NCI-H226 (cell line): ENCODE results near the gene NUCB1.

ENCODE experiments used
- DNase-seq: peaks from one replicate; pipeline ENCODE4 v3.0.0-alpha.2; 2015

NUCB1 gene

DNA sequence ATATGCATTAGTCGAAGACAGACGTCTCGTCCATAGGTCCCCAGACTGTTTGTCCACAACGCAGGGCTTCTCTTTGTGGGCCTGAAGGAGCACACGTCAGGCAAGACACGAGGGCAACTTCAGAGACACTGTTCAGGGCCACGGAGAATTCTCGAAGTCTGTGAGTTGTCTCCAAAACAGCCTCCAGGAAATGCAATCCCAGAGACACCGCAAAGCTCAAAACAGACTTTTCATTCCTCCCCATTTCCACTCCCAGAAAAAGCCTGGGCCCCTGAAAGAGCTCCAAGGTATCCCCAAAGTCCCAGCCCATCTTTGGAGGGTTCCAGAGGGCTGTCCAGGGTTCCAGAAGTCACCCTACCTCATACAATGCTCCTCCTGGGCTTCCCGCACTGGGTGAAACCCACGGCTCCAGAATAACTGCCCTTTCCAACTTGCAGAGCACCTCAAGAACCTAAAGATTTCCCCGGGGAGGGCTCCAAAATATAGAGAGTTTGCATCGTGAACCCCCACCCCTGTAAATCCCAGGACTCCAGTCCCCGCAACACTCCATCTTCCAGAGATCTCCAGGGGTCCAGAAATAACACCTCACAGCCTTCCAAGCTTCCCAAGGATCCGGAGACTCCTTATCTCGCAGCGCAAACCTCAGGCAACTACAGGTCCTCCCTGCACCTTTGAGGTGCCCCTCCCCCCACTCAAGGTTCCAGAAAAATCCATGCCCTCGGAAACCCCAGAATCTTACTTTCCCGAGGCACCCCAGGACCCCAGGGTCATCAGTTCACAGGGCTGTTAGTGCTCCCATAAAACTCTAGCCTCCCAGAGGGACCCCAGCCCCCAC is 64.3 kb downstream of the NUCB1 start:
- peak; percentile 63 for DNase-seq

DNA sequence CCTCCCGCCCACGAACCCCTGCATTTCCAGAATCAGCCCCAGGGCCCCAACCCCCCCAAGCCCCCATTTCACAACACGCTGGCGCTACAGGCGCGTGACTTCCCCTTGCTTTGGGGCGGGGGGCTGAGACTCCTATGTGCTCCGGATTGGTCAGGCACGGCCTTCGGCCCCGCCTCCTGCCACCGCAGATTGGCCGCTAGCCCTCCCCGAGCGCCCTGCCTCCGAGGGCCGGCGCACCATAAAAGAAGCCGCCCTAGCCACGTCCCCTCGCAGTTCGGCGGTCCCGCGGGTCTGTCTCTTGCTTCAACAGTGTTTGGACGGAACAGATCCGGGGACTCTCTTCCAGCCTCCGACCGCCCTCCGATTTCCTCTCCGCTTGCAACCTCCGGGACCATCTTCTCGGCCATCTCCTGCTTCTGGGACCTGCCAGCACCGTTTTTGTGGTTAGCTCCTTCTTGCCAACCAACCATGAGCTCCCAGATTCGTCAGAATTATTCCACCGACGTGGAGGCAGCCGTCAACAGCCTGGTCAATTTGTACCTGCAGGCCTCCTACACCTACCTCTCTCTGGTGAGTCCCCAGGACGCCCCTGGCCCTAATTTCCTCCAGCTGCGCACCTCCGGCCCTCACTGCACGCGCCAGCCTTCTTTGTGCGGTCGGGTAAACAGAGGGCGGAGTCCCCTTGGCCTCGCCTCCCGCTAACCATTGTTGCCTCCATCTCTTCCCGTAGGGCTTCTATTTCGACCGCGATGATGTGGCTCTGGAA is 65.1 kb downstream of the NUCB1 start, which contains the start of gene FTL:
Gene FTL, plus strand, starts transcription at position 270 of the 766 bp plus-strand sequence. Its CDS starts 199 bp downstream, at position 469.
- peak; percentile 94 for DNase-seq

DNA sequence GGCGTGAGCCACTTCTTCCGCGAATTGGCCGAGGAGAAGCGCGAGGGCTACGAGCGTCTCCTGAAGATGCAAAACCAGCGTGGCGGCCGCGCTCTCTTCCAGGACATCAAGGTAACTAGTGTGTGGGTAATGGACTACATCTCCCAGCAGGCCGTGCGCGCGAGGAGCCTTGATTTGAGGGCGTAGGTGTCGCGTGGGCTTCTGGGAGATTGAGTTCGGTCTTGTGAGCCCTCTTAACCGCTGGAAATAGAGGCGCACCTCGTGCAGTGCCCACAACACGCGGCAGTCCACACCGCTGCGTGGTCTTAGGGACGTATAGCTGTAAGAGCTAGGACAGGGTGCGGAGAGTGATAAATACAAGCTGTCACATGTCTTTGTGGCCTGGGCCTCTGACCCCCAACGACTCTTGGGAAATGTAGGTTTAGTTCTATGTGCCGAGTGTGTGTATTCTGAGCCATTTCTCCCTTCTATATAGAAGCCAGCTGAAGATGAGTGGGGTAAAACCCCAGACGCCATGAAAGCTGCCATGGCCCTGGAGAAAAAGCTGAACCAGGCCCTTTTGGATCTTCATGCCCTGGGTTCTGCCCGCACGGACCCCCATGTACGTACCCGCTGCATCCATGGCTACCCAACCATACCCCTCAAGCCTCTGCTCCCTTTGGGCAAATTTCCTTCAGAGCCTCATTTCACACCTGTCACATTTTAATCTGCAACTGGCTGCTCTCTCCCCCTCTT is 65.9 kb downstream of the NUCB1 start:
- DNase-seq = peak; percentile 67

DNA sequence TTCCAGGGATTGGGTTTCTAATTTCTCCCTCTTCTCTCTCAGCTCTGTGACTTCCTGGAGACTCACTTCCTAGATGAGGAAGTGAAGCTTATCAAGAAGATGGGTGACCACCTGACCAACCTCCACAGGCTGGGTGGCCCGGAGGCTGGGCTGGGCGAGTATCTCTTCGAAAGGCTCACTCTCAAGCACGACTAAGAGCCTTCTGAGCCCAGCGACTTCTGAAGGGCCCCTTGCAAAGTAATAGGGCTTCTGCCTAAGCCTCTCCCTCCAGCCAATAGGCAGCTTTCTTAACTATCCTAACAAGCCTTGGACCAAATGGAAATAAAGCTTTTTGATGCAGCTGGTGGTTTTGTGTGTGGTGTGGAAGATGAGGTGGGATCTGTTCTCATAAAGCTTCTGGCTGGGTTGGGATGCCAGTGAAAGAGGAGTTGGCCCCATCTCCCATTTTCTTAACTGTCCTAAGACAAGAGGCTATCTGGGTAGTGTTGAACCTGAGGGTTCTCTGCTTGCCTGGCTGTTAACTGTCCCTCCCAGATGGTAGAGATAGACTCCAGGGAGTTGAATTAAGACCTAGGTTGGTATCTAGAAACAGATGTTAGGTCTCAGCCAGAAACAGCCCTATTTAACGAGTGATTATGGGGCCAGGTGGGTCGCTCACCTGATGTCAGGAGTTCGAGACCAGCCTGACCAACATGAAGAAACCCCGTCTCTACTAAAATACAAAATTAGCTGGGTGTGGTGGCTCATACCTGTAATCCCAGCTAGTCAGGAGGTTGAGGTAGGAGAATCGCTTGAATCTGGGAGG is 66.6 kb downstream of the NUCB1 start:
- DNase-seq = no peak

DNA sequence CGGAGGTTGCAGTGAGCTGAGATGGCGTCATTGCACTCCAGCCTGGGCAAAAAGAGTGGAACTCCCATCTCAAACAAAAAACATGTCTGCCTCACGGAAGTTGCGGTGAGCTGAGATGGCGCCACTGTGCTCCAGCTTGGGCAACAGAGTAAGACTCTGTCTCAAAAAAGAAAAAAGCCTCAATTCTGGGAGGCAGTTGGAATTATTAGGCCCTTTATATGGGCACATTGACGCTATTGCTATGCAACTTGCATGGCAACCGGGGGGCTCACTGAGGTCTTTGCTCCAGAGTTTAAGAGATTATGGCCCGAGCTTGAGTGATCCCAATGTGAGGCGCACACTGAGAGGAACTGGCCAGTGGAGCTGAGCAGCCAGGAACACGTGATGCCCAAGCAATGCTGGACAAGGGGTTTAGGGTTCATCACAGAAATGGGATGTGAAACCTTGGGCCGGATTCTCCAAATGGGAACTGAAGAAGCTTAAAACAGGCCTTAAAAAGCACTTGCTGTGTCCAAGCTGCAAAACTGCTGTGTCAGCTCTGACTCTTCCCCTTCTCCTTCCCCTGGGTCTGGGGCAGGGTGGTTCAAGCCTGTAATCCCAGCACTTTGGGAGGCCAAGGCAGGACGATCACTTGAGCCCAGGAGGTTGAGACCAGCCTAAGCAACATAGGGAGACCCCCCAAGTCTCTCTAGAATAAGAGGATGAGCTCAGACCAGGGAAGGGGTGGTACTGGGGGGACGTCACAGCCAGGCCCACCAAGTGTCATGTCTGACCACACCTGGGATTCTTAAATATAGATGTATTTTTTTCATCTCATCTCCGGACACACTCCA is 67.5 kb downstream of the NUCB1 start:
- DNase-seq = peak; percentile 36

DNA sequence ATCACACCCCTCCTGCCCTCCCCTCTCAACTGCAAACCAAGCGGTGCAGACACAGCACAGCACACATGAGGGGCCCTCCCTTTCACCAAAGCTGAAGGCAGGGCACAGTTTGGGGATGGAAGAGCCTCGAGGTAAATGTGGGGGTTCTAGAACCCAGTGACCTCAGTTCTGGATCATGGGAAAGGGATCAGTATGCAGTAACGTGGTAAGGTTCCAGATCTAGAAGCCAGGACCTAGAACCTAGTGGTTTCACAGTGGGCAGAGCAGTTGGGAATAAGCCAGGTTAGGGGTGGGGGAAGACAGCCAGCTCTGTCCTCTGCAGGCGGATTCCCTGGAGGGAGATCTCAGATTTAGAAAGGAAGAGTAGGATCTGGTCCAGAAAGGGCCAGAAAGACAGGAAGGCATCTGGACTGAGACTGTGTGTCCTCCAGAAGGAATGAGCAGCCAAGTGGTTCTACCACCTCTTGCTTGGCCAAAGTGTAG is 68.1 kb downstream of the NUCB1 start:
- DNase-seq = no peak

DNA sequence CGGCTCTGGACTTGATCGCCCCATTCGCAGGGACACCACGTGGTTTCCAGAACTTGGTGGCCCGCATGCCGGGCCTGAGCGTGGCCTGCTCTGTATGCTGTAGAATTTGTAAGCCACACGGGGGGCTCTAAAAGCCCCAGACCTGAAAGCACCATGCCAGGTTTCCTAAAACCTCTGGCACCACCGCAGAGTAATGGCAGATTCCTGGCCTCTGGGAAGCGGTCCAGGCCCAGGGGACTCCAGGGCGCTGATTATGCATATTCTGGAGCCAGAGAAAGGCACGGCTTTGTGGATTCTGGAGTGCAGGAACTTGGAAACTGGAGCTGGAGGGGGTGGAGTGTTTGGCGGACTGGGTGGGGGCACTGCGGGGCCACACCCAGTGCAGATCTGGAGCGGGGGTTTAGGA is 68.7 kb downstream of the NUCB1 start:
- DNase-seq = no peak

DNA sequence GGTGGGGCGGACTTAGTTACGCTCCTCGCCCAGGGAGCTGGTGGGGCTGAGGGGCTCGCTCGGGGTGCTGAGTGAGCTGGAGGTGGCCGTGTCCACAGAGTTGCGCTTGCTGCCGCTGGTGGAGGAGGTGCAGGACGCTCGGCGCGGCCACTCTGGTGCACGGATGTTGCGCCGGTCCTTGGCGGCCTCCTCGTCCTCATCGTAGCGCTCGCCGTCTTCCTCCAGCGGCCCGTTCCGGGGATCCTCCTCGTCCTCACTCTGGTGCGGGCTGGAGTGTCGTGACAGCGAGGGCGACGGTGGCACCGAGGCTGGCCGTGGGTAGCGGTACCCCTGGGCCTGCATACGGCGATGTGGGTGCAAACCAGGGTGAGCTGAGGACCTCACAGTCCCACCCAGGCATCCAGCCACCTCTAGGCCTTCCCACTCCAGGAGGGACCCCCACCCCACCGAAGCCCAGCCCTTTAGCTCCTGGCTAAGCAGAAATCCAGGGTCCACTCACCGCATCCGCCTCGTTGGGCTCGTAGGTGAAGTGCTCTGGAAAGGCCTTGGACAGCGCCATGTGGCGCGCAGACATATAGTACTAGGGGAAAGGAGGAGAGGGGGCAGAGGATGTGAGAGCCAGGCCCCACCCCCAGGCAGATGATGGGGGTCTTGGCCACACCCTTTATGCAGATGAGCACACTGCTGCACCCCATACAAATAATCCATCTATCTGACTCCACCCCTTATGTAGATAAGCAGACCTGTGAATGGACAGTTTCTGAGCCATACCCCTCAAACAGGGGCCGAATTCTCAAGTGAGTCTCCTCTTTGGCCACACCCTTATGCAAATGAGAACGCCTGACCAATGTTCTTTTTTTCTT is 69.4 kb downstream of the NUCB1 start:
- DNase-seq = peak; percentile 92

DNA sequence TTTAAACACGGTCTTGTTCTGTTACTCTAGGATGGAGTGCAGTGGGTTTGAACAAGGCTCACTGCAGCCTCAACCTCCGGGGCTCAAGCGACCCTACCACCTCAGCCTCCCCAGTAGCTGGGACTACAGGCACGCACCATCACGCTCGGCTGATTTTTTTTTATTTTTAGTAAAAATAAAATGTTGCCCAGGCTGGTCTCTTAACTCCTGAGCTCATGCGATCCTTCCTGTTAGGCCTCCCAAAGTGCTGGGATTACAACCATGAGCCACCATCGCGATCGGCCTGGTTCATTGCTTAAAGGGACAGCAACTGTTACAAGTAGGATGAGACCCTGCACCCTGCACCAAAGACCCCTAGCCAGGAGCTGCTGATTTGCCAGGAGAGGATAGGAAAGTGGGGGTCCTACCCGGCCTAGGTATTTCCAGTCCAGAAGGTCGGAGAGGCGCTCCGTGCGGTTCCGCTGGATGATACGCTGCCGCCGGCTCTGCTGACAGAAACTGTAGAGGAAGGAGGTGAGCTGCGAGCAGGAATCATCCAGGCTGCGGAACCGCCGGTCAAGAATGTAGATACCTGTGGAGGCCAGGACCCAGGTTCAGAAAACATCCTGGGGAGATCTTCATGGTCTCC is 70.1 kb downstream of the NUCB1 start:
- no peak for DNase-seq

DNA sequence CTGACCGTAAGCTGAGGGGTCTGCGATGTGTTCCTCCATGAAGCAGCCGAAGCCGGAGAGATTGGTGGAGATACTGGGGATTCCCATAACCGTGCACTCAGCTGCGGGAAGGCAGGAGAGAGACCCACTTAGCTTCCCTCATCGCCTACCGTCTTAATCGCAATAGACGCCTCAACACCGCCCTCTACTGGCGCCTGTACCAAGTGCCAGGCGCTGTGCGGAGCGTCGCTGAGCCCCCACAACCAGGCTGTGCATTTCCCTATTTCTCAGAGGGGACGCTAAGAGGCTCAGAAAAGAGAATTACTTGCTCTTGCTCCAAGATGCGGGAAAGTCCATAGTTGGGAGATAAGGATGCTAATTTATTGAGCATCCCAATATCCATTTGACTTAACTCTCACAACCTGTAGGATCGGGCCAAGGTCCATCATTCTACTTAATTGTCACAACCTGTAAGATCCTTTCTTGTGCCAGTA is 70.8 kb downstream of the NUCB1 start:
- DNase-seq = peak; percentile 39
